Heart left ventricle (tissue), 16 donors: ENCODE measurements around the gene FARP1. TPM values are rescaled to one million over a fixed set of nuclear protein-coding genes. Genes with fewer than 3 reads are reported as not detected.

Experiments used
- ATAC-seq, 4 donors: fragments of 200-7000 bp; cut with Tn5 transposase; one replicate each; pipeline ENCODE4 v1.9.1; 2020 to 2022; ENCODE audit warnings: moderate library complexity in 4 of 4, mild to moderate bottlenecking in 3 of 4, moderate number of reproducible peaks in 1 of 4
- DNase-seq, 5 donors: peaks; one replicate each; pipeline ENCODE4 v3.0.0-alpha.2; 2020
- H3K27ac ChIP-seq, 12 donors: fragments of 200-600 bp; sonication (generic) in 4 of 12; one replicate each; pipeline versions ENCODE4 v1.5.0 to v1.8.0; 2016 to 2022; ENCODE audit warnings: mild to moderate bottlenecking in 2 of 12
- H3K27me3 ChIP-seq, 9 donors: fragments of 200-600 bp; sonication (generic) in 2 of 9; one replicate each; pipeline versions ENCODE4 v1.5.1 to v1.8.0; 2016 to 2022; ENCODE audit warnings: mild to moderate bottlenecking in 3 of 9
- H3K36me3 ChIP-seq, 9 donors: fragments of 200-600 bp; sonication (generic) in 2 of 9; one replicate each; pipeline versions ENCODE4 v1.5.0 to v1.8.0; 2018 to 2022; ENCODE audit warnings: mild to moderate bottlenecking in 2 of 9
- H3K4me1 ChIP-seq, 12 donors: fragments of 200-600 bp; sonication (generic) in 4 of 12; one replicate each; pipeline versions ENCODE4 v1.5.0 to v1.8.0; 2016 to 2022; ENCODE audit warnings: mild to moderate bottlenecking in 3 of 12
- H3K4me3 ChIP-seq, 12 donors: fragments of 200-600 bp; sonication (generic) in 4 of 12; one replicate each; pipeline versions ENCODE4 v1.5.0 to v1.8.0; 2017 to 2022; ENCODE audit warnings: mild to moderate bottlenecking in 9 of 12, moderate library complexity in 4 of 12
- H3K9me3 ChIP-seq, 12 donors: fragments of 200-600 bp; sonication (generic) in 4 of 12; one replicate each; pipeline versions ENCODE4 v1.5.0 to v1.8.0; 2016 to 2022; ENCODE audit warnings: mild to moderate bottlenecking in 1 of 12
- POLR2A ChIP-seq, 2 donors: fragments of 450-650 bp; IDR thresholded peaks; one replicate each; pipeline ENCODE4 v1.6.1; 2017; ENCODE audit warnings: antibody characterized with exemption in 2 of 2, mild to moderate bottlenecking in 2 of 2, moderate library complexity in 2 of 2
- WGBS, 4 donors: extraction: QIAGEN DNeasy Blood & Tissue Kit in 2 of 4; methylation state at CpG; one replicate each; pipeline versions ENCODE4 v1.1.5 to v1.1.7; 2013 to 2018; 5-methylcytosine and 5-hydroxymethylcytosine counted together
- intact Hi-C, 10 donors: fragments of 100-400 bp; cut with DNase I; formaldehyde crosslinking; loops; one replicate each; pipeline versions ENCODE4 v1.11.1 to v1.14.2; 2022
- polyA plus RNA-seq, 2 donors: library from polyadenylated mRNA; stranded (reverse); fragments of 200-250 nt; gene quantifications; one replicate each; pipeline ENCODE4 v1.2.3, GENCODE V29; 2013
- total RNA-seq, 9 donors: library from RNA; depleted of rRNA in 2 of 9; stranded (reverse); fragments of >200 nt in 2 of 9; fragmentation: NEBNext Ultra II Directional in 3 of 9; extraction: Animal tissue kit (Norgen Biotek cat#: 25700) in 3 of 9; gene quantifications; one replicate each; pipeline versions ENCODE4 v1.1.0 to v1.2.4, GENCODE V29; 2016 to 2023
- TF ChIP-seq, protein P1 (sequence below), 12 donors: fragments of 200-600 bp; sonication (generic) in 4 of 12; IDR thresholded peaks; one replicate each; pipeline versions ENCODE4 v1.5.0 to v1.8.0; 2018 to 2022; ENCODE audit warnings: antibody characterized with exemption in 12 of 12, mild to moderate bottlenecking in 5 of 12
- donor health status: ischemic (EF 13 %, LVEDD 7.1; RV severe dilation, severe dysfunction).
- donor health status: healthy with polysubstance abuse.
- donor health status: DM: no; HTN: yes; CAD: no.
- donor health status: DM: no; HTN: no; CAD: no.
- donor health status: ischemic (EF 25% LVEDD 6.9; RV normal size, moderate dysfunction).
- donor health status: ischemic (EF 25% LVEDD 5.7; RV mildly dilated, moderate dysfunction).
- donor health status: healthy.
- donor health status: DM: yes; HTN: yes; CAD: no.
- donor health status: ischemic (EF 35%, LVEDD 5.7; RV mildly dilated, moderate dysfunction).
- donor health status: nonischemic (EF 11% LVEDD 7.7; RV severe dilation, severe dysfunction).
- donor health status: DM: yes; HTN: yes; CAD: no.
- donor health status: PGD.
- donor health status: ischemic (EF 29% LVEDD 5.4; RV normal size, mild dysfunction).
- donor health status: nonischemic (EF 23%, LVEDD 6.1; RV moderate dilation, normal function).

The FARP1 gene
- total and polyA plus RNA-seq, 11 donors, result 7.7 to 51.8 (median 22.3) TPM

DNA sequence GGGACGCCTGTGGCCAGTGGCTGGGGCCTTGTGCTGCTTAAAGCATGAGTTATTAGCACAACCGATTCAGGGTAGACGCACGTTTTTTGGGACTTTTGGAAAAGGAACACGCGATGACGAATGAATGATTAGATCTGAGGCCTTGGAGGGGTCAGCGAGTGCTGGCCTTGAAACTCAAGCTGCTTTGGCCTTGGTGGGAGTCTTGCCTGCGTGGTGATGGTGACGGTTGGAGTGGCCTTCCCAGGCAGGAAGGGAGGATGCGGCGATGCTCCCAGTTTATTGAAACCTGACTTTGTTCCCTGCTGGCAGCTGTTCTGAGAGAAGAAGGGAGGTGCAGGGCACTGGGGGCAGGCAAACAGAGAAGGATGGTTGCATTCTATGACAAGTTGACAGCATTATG lies 97.2 kb downstream of the FARP1 start:
- TF ChIP-seq POLR2A (IDR thresholded peaks at IDR 0.05), result no peak
- TF ChIP-seq, protein P1, sequence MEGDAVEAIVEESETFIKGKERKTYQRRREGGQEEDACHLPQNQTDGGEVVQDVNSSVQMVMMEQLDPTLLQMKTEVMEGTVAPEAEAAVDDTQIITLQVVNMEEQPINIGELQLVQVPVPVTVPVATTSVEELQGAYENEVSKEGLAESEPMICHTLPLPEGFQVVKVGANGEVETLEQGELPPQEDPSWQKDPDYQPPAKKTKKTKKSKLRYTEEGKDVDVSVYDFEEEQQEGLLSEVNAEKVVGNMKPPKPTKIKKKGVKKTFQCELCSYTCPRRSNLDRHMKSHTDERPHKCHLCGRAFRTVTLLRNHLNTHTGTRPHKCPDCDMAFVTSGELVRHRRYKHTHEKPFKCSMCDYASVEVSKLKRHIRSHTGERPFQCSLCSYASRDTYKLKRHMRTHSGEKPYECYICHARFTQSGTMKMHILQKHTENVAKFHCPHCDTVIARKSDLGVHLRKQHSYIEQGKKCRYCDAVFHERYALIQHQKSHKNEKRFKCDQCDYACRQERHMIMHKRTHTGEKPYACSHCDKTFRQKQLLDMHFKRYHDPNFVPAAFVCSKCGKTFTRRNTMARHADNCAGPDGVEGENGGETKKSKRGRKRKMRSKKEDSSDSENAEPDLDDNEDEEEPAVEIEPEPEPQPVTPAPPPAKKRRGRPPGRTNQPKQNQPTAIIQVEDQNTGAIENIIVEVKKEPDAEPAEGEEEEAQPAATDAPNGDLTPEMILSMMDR (IDR thresholded peaks at IDR 0.05), result no peak
- WGBS, 4 donors, result 90 to 94% (median 93%) methylated on average over 12 of the region's 12 CpGs
- ATAC-seq (no peak), DNase-seq (no peak)
- intact Hi-C loops, result no loop called here
- H3K27ac ChIP-seq, result no peak overlapping the region
- H3K4me1 ChIP-seq, result no peaks in the 10 kb centered on the region
- H3K27me3 ChIP-seq, result no peaks in the 10 kb centered on the region
- H3K36me3 ChIP-seq, result no peaks in the 10 kb centered on the region
- no peaks in the 10 kb centered on the region for H3K9me3 ChIP-seq
- H3K4me3 ChIP-seq, result no peak overlapping the region

DNA sequence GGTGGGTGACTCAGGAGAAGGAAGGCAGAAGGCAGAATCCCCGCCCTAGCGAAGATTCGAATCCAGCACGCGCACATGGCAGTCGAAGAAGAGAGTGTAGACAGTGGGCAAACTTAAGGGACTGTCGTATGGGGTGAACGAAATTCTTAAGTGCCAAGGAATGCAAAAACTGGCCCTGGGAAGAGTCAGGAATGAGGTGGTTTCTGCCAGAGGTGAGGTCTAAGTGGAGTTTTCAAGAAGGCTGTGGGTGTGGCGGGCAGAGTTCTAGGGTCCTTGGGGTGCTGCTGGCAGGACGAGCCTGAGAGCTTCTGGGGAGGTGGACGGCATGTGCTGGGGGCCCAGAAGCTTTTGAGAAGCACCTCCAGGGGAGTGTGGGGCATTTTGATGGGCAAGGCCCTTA lies 98.1 kb downstream of the FARP1 start:
- Histone ChIP-seq H3K36me3 (no peaks in the 10 kb centered on the region), H3K4me1 (no peaks in the 10 kb centered on the region), H3K27me3 (no peaks in the 10 kb centered on the region), H3K4me3 (no peak overlapping the region), H3K9me3 (no peaks in the 10 kb centered on the region), H3K27ac (no peak overlapping the region)
- TF ChIP-seq POLR2A (IDR thresholded peaks at IDR 0.05), result no peak
- TF ChIP-seq, protein P1 (IDR thresholded peaks at IDR 0.05), result no peak
- intact Hi-C loops, result no loop called here
- 97 to 100% (median 97%) methylated on average over 11 of the region's 11 CpGs for WGBS, 4 donors
- ATAC-seq (no peak), DNase-seq (no peak)

DNA sequence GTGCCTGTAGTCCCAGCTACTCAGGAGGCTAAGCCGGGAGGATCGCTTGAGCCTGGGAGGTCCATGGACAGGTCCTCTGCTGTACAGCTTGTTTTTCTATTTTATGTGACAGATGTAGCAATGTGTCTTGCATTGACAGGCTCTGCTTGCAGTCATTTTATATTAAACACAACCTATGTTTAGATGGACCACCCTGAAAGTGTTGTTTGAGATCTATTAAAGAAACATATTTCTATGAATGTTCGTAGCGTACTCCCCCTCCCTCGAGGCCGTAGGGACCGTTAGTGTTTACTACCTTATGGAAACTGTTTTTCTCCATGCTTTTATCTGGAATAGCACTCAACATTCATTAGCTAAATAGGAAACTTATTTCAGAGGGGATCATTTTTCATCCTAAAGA lies 99.1 kb downstream of the FARP1 start:
- TF ChIP-seq POLR2A (IDR thresholded peaks at IDR 0.05), result no peak
- TF ChIP-seq, protein P1 (IDR thresholded peaks at IDR 0.05), result no peak
- H3K4me3 ChIP-seq, result no peak overlapping the region
- no peaks in the 10 kb centered on the region for H3K9me3 ChIP-seq
- no peaks in the 10 kb centered on the region for H3K36me3 ChIP-seq
- no peaks in the 10 kb centered on the region for H3K4me1 ChIP-seq
- ATAC-seq (no peak), DNase-seq (no peak)
- no peaks in the 10 kb centered on the region for H3K27me3 ChIP-seq
- no peak overlapping the region for H3K27ac ChIP-seq
- 92 to 95% (median 94%) methylated on average over 7 of the region's 7 CpGs for WGBS, 4 donors
- intact Hi-C loops, result no loop called here

DNA sequence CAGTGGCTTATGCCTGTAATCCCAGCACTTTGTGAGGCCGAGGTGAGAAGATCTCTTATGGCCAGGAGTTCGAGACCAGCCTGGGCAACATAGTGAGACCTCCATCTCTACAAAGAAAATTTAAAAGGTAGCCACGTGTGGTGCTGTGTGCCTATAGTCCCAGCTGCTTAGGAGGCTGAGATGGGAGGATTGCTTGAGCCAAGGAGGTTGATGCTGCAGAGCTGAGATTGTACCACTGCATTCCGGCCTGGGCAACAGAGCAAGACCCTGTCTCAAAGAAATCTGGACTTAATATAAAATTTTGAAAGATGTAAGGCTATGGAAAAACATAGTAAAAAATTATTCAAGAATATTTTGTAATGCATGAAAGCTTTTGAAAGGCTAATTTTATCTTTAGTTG lies 99.5 kb downstream of the FARP1 start:
- no peaks in the 10 kb centered on the region for H3K36me3 ChIP-seq
- H3K9me3 ChIP-seq, result no peaks in the 10 kb centered on the region
- no peak overlapping the region for H3K4me3 ChIP-seq
- H3K27me3 ChIP-seq, result no peaks in the 10 kb centered on the region
- DNase-seq (no peak), ATAC-seq (no peak)
- WGBS, 4 donors, result 86 to 97% (median 94%) methylated on average over 4 of the region's 4 CpGs
- H3K4me1 ChIP-seq, result no peaks in the 10 kb centered on the region
- TF ChIP-seq POLR2A (IDR thresholded peaks at IDR 0.05), result no peak
- TF ChIP-seq, protein P1 (IDR thresholded peaks at IDR 0.05), result no peak
- no peak overlapping the region for H3K27ac ChIP-seq
- intact Hi-C loops, result no loop called here
